NCI-H748 (cell line): ENCODE data around the gene ROR1.

Experiments
- DNase-seq: peaks from one replicate; lab custom pipeline; 2025; ENCODE audit not compliant: unreplicated experiment; lab: John Stamatoyannopoulos, UW

Gene ROR1

GRCh38 chr1:64046243-64046642 is 272.4 kb downstream of the ROR1 start:
- DNase-seq: no peak

GRCh38 chr1:64046891-64047290 is 273.1 kb downstream of the ROR1 start:
- no peak for DNase-seq

GRCh38 chr1:64047549-64047996 is 273.8 kb downstream of the ROR1 start:
- no peak for DNase-seq

GRCh38 chr1:64049900-64050540 is 276.2 kb downstream of the ROR1 start:
- no peak for DNase-seq

- no peak for DNase-seq
Measured at GRCh38 chr1:64050601-64051000, 276.8 kb downstream of the ROR1 start.

- DNase-seq: no peak
Measured at GRCh38 chr1:64051796-64052195, 278.0 kb downstream of the ROR1 start.

GRCh38 chr1:64052777-64053176 is 279.0 kb downstream of the ROR1 start:
- no peak for DNase-seq

GRCh38 chr1:64055310-64055709 is 281.5 kb downstream of the ROR1 start:
- DNase-seq: no peak

- no peak for DNase-seq
Measured at GRCh38 chr1:64059556-64059955, 285.7 kb downstream of the ROR1 start.

- no peak for DNase-seq
Measured at GRCh38 chr1:64060611-64061302, 286.9 kb downstream of the ROR1 start.

- no peak for DNase-seq
Measured at GRCh38 chr1:64061430-64062104, 287.8 kb downstream of the ROR1 start.

GRCh38 chr1:64062529-64062928 is 288.7 kb downstream of the ROR1 start:
- no peak for DNase-seq

- DNase-seq: no peak
Measured at GRCh38 chr1:64062941-64063581, 289.2 kb downstream of the ROR1 start.

GRCh38 chr1:64065571-64065970 is 291.8 kb downstream of the ROR1 start:
- no peak for DNase-seq

- DNase-seq: no peak
Measured at GRCh38 chr1:64072089-64072793, 298.4 kb downstream of the ROR1 start.

GRCh38 chr1:64073705-64074104 is 299.9 kb downstream of the ROR1 start:
- no peak for DNase-seq

- no peak for DNase-seq
Measured at GRCh38 chr1:64074767-64075166, 300.9 kb downstream of the ROR1 start.

GRCh38 chr1:64077281-64077940 is 303.6 kb downstream of the ROR1 start:
- DNase-seq: no peak

GRCh38 chr1:64080941-64081562 is 307.2 kb downstream of the ROR1 start:
- DNase-seq: no peak

- no peak for DNase-seq
Measured at GRCh38 chr1:64082459-64082858, 308.6 kb downstream of the ROR1 start.
